Astrocyte (in vitro differentiated cells and primary cell): ENCODE measurements around the gene TRPM7. TPM values are rescaled to one million over a fixed set of nuclear protein-coding genes. Genes with fewer than 3 reads are reported as not detected.

Experiments used
- DNase-seq: peaks from one replicate; pipeline ENCODE4 v3.0.0-alpha.2; 2010; ENCODE audit warnings: low read depth
- FAIRE-seq: peaks from 2 replicates; lab custom pipeline; 2011; peaks lifted over from hg19 to GRCh38; lab: Jason Lieb, UNC
- H2AFZ ChIP-seq: 2 replicates; pipeline ENCODE4 v1.6.0; 2012; ENCODE audit warnings: low read depth, low read length, inconsistent platforms
- H3K27ac ChIP-seq: 2 replicates; pipeline ENCODE4 v1.5.1; 2011; ENCODE audit warnings: low read depth, low read length, inconsistent platforms
- H3K27me3 ChIP-seq: 2 replicates; pipeline ENCODE4 v1.6.0; 2011; ENCODE audit warnings: low read length, inconsistent platforms; ENCODE audit not compliant: insufficient read depth
- H3K36me3 ChIP-seq: 2 replicates; pipeline ENCODE4 v1.5.1; 2011; ENCODE audit warnings: low read length, inconsistent platforms; ENCODE audit not compliant: insufficient read depth
- H3K4me1 ChIP-seq: 2 replicates; pipeline ENCODE4 v1.5.1; 2011; ENCODE audit warnings: low read length, inconsistent platforms; ENCODE audit not compliant: insufficient read depth
- H3K4me2 ChIP-seq: 2 replicates; pipeline ENCODE4 v1.6.0; 2012; ENCODE audit warnings: low read length, inconsistent platforms
- H3K4me3 ChIP-seq: 2 replicates; pipeline ENCODE4 v1.5.1; 2011; ENCODE audit warnings: low read depth, mild to moderate bottlenecking, low read length, inconsistent platforms; ENCODE audit not compliant: insufficient read depth
- H3K79me2 ChIP-seq: 2 replicates; pipeline ENCODE4 v1.6.0; 2012; ENCODE audit warnings: mild to moderate bottlenecking, low read length, inconsistent platforms; ENCODE audit not compliant: insufficient read depth
- H3K9ac ChIP-seq: 2 replicates; pipeline ENCODE4 v1.6.0; 2012; ENCODE audit warnings: mild to moderate bottlenecking, low read length, inconsistent platforms
- H3K9me3 ChIP-seq: 2 replicates; pipeline ENCODE4 v1.5.1; 2012; ENCODE audit warnings: low read depth, mild to moderate bottlenecking, low read length, inconsistent platforms; ENCODE audit not compliant: insufficient read depth
- H4K20me1 ChIP-seq: 2 replicates; pipeline ENCODE4 v1.6.0; 2012; ENCODE audit warnings: low read length, inconsistent platforms; ENCODE audit not compliant: insufficient read depth
- H3K27ac Mint-ChIP-seq: one replicate; pipeline ENCODE4 v1.8.0; 2021; ENCODE audit warnings: mild to moderate bottlenecking, mixed read lengths; ENCODE audit not compliant: unreplicated experiment
- H3K27me3 Mint-ChIP-seq: one replicate; pipeline ENCODE4 v1.8.0; 2021; ENCODE audit warnings: low read depth, mixed read lengths; ENCODE audit not compliant: unreplicated experiment
- H3K36me3 Mint-ChIP-seq: one replicate; pipeline ENCODE4 v1.8.0; 2021; ENCODE audit warnings: low read depth, mixed read lengths; ENCODE audit not compliant: unreplicated experiment
- H3K4me1 Mint-ChIP-seq: one replicate; pipeline ENCODE4 v1.8.0; 2021; ENCODE audit warnings: low read depth, mixed read lengths; ENCODE audit not compliant: unreplicated experiment
- H3K4me3 Mint-ChIP-seq: one replicate; pipeline ENCODE4 v1.8.0; 2021; ENCODE audit warnings: mild to moderate bottlenecking, moderate library complexity, mixed read lengths; ENCODE audit not compliant: unreplicated experiment
- H3K9me3 Mint-ChIP-seq: one replicate; pipeline ENCODE4 v1.8.0; 2021; ENCODE audit warnings: mild to moderate bottlenecking, mixed read lengths; ENCODE audit not compliant: unreplicated experiment
- EZH2 ChIP-seq: IDR thresholded peaks from 2 replicates; pipeline ENCODE4 v1.6.1; 2012; ENCODE audit warnings: mild to moderate bottlenecking, low read length, inconsistent platforms; ENCODE audit not compliant: insufficient read depth
- total RNA-seq: library from RNA; stranded (reverse); gene quantifications from 2 replicates; pipeline ENCODE4 v1.2.1, GENCODE V29; 2021
- TF ChIP-seq, protein P1 (sequence below): IDR thresholded peaks from 2 replicates; pipeline ENCODE4 v1.5.1; 2011; ENCODE audit warnings: low read depth, mild to moderate bottlenecking, inconsistent platforms, low read length, moderate library complexity; ENCODE audit not compliant: insufficient read depth

TRPM7 gene
- total RNA-seq, 1 donor from 2014 or later = 27.8 TPM

DNA sequence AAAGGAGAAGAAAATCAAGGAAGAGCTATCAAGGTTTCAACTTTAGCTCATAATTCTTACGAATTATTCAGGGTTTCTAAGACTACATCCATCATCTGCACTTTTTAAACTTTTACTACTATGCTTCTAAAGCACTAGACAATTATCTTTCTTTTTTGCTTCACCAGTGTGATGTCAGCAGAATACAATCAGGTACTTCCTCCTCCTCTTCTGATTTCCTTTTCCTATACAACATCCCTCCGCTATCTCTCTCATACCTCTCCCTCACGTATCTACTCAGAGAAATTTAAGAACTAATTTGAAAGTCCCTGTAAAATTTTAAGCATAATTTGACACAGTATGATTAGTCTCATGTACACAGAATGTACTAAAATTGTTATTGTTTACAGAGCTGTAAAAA lies 92.8 kb downstream of the TRPM7 start:
- Histone ChIP-seq H3K27ac (no peak overlapping the region), H3K79me2 (no peaks in the 10 kb centered on the region), H4K20me1 (no peaks in the 10 kb centered on the region), H3K4me3 (no peak overlapping the region), H3K36me3 (peaks cover 51% of the 10 kb centered on the region), H3K27me3 (no peaks in the 10 kb centered on the region), H3K9me3 (no peaks in the 10 kb centered on the region), H3K4me2 (no peak overlapping the region), H3K9ac (no peak overlapping the region), H3K4me1 (no peaks in the 10 kb centered on the region), H2AFZ (no peak overlapping the region)
- FAIRE-seq = no peak
- H3K4me3 Mint-ChIP-seq = no peak overlapping the region
- TF ChIP-seq, protein P1, sequence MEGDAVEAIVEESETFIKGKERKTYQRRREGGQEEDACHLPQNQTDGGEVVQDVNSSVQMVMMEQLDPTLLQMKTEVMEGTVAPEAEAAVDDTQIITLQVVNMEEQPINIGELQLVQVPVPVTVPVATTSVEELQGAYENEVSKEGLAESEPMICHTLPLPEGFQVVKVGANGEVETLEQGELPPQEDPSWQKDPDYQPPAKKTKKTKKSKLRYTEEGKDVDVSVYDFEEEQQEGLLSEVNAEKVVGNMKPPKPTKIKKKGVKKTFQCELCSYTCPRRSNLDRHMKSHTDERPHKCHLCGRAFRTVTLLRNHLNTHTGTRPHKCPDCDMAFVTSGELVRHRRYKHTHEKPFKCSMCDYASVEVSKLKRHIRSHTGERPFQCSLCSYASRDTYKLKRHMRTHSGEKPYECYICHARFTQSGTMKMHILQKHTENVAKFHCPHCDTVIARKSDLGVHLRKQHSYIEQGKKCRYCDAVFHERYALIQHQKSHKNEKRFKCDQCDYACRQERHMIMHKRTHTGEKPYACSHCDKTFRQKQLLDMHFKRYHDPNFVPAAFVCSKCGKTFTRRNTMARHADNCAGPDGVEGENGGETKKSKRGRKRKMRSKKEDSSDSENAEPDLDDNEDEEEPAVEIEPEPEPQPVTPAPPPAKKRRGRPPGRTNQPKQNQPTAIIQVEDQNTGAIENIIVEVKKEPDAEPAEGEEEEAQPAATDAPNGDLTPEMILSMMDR = no peak
- no peak for TF ChIP-seq EZH2
- H3K36me3 Mint-ChIP-seq = peaks cover 4% of the 10 kb centered on the region
- no peaks in the 10 kb centered on the region for H3K9me3 Mint-ChIP-seq
- H3K4me1 Mint-ChIP-seq = no peaks in the 10 kb centered on the region
- no peak overlapping the region for H3K27ac Mint-ChIP-seq
- no peaks in the 10 kb centered on the region for H3K27me3 Mint-ChIP-seq
- DNase-seq = no peak

GRCh38 chr15:50590288-50590687 lies 96.3 kb downstream of the TRPM7 start:
- Histone ChIP-seq H4K20me1 (no peaks in the 10 kb centered on the region), H3K9me3 (no peaks in the 10 kb centered on the region), H3K4me2 (no peak overlapping the region), H3K27ac (no peak overlapping the region), H3K4me3 (no peak overlapping the region), H3K4me1 (no peaks in the 10 kb centered on the region), H3K79me2 (no peaks in the 10 kb centered on the region), H3K36me3 (peaks cover 51% of the 10 kb centered on the region), H3K27me3 (no peaks in the 10 kb centered on the region), H3K9ac (no peak overlapping the region), H2AFZ (no peak overlapping the region)
- TF ChIP-seq EZH2 = no peak
- TF ChIP-seq, protein P1 = no peak
- Mint-ChIP-seq H3K27me3 (no peaks in the 10 kb centered on the region), H3K9me3 (no peaks in the 10 kb centered on the region), H3K4me1 (no peaks in the 10 kb centered on the region), H3K4me3 (no peak overlapping the region), H3K36me3 (peaks cover 6% of the 10 kb centered on the region), H3K27ac (no peak overlapping the region)
- no peak for FAIRE-seq
- DNase-seq = no peak

DNA sequence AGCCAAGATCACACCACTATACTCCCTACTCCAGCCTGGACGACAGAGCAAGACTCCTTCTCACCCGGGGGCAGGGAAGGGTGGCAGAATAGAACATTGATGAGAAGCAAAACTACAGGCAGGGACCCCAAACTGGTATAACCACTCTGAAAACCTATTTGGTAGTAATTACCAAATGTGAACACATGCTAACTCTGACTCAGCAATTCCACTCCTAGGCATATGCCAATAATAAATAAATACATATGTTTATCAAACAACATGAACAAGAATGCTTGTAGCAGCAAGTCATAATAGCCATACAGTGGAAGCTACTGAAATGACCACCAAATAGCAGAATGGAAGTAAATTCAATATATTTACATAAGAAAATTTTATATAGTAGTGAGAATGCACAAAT lies 109.1 kb downstream of the TRPM7 start:
- Histone ChIP-seq H3K4me1 (no peaks in the 10 kb centered on the region), H4K20me1 (no peaks in the 10 kb centered on the region), H2AFZ (no peak overlapping the region), H3K79me2 (no peaks in the 10 kb centered on the region), H3K27ac (no peak overlapping the region), H3K9me3 (no peaks in the 10 kb centered on the region), H3K4me3 (no peak overlapping the region), H3K9ac (no peak overlapping the region), H3K4me2 (no peak overlapping the region), H3K27me3 (no peaks in the 10 kb centered on the region), H3K36me3 (peaks cover 39% of the 10 kb centered on the region)
- DNase-seq (no peak), FAIRE-seq (no peak)
- no peaks in the 10 kb centered on the region for H3K9me3 Mint-ChIP-seq
- H3K4me3 Mint-ChIP-seq = no peak overlapping the region
- H3K27me3 Mint-ChIP-seq = no peaks in the 10 kb centered on the region
- H3K27ac Mint-ChIP-seq = no peak overlapping the region
- peaks cover 3% of the 10 kb centered on the region for H3K36me3 Mint-ChIP-seq
- H3K4me1 Mint-ChIP-seq = peaks cover 4% of the 10 kb centered on the region
- no peak for TF ChIP-seq EZH2
- TF ChIP-seq, protein P1 = no peak
